CD4-positive, alpha-beta T cell (primary cell): ENCODE results near the gene NACA2. TPM values are rescaled to one million over a fixed set of nuclear protein-coding genes. Genes with fewer than 3 reads are reported as not detected.

Experiments used
- ATAC-seq: fragments of 200-7000 bp; cut with Tn5 transposase; one replicate; pipeline ENCODE4 v1.10.0; 2022; ENCODE audit warnings: mild to moderate bottlenecking; ENCODE audit not compliant: poor library complexity
- CTCF ChIA-PET: fragments of 350-600 bp; sonication (Branson Sonifier 250); formaldehyde crosslinking; loops from one replicate; lab custom pipeline; 2021; ENCODE audit warnings: antibody characterized with exemption, inconsistent platforms; lab: Charles Lee
- POLR2A ChIA-PET: fragments of 350-600 bp; sonication (Branson Sonifier 250); formaldehyde crosslinking; loops from one replicate; lab custom pipeline; 2021; ENCODE audit warnings: antibody characterized with exemption, inconsistent platforms; lab: Charles Lee
- DNase-seq, 14 experiments: peaks; one replicate each; pipeline ENCODE4 v3.0.0-alpha.2; 2013 to 2020; ENCODE audit warnings: mixed read lengths in 2 of 14
- H3K27ac ChIP-seq, 2 donors: one replicate each; pipeline versions ENCODE4 v1.5.1 to v1.7.0; 2013; ENCODE audit warnings: low read length in 2 of 2, low read depth in 1 of 2, mild to moderate bottlenecking in 1 of 2
- H3K27me3 ChIP-seq, 2 experiments: 1 replicate in 1 of 2; 2 replicates in 1 of 2; pipeline versions ENCODE4 v1.6.1 to v1.7.0; 2013; ENCODE audit warnings: low read length in 2 of 2, control low read depth in 1 of 2, mild to moderate bottlenecking in 1 of 2, moderate library complexity in 1 of 2; ENCODE audit not compliant: insufficient read depth in 2 of 2, control insufficient read depth in 1 of 2
- H3K36me3 ChIP-seq: one replicate; pipeline ENCODE4 v1.6.1; 2013; ENCODE audit warnings: low read length, control low read depth; ENCODE audit not compliant: insufficient read depth
- H3K4me1 ChIP-seq: one replicate; pipeline ENCODE4 v1.6.1; 2013; ENCODE audit warnings: low read length, control low read depth; ENCODE audit not compliant: insufficient read depth
- H3K4me3 ChIP-seq: one replicate; pipeline ENCODE4 v1.5.1; 2013; ENCODE audit warnings: mild to moderate bottlenecking, low read length, moderate library complexity
- H3K9me3 ChIP-seq, 2 experiments: 1 replicate in 1 of 2; 2 replicates in 1 of 2; pipeline versions ENCODE4 v1.6.1 to v1.7.0; 2013; ENCODE audit warnings: low read length in 2 of 2, mild to moderate bottlenecking in 2 of 2, control low read depth in 1 of 2, moderate library complexity in 1 of 2; ENCODE audit not compliant: control insufficient read depth in 1 of 2, insufficient read depth in 1 of 2
- H3K27ac Mint-ChIP-seq: one replicate; pipeline ENCODE4 v1.8.0; 2020; ENCODE audit warnings: mixed read lengths
- H3K27me3 Mint-ChIP-seq: one replicate; pipeline ENCODE4 v1.8.0; 2021; ENCODE audit warnings: mixed read lengths
- H3K36me3 Mint-ChIP-seq: one replicate; pipeline ENCODE4 v1.8.0; 2021; ENCODE audit warnings: low read depth, mixed read lengths
- H3K4me1 Mint-ChIP-seq: one replicate; pipeline ENCODE4 v1.8.0; 2021; ENCODE audit warnings: low read depth, mixed read lengths
- H3K4me3 Mint-ChIP-seq: one replicate; pipeline ENCODE4 v1.8.0; 2020; ENCODE audit warnings: mild to moderate bottlenecking, mixed read lengths
- H3K9me3 Mint-ChIP-seq: one replicate; pipeline ENCODE4 v1.8.0; 2020; ENCODE audit warnings: mixed read lengths
- intact Hi-C, 2 experiments: fragments of 100-400 bp; cut with DNase I in 1 of 2; cut with micrococcal nuclease in 1 of 2; formaldehyde crosslinking; loops; one replicate each; pipeline versions ENCODE4 v1.15.1 to v1.9.0; 2023 to 2025; cut with DNase I, micrococcal nuclease
- total RNA-seq, 174 experiments: library from RNA in 2 of 174; stranded (reverse) in 2 of 174; gene quantifications; one replicate each; pipeline ENCODE4 v1.2.3 and lab custom pipeline; 2021 to 2026
- TF ChIP-seq, protein P1 (sequence below): fragments of 200-600 bp; IDR thresholded peaks from one replicate; pipeline ENCODE4 v1.8.0; 2022; ENCODE audit warnings: antibody characterized with exemption, mild to moderate bottlenecking

The NACA2 gene
- total RNA-seq, 2 experiments from 2014 or later: not detected

DNA sequence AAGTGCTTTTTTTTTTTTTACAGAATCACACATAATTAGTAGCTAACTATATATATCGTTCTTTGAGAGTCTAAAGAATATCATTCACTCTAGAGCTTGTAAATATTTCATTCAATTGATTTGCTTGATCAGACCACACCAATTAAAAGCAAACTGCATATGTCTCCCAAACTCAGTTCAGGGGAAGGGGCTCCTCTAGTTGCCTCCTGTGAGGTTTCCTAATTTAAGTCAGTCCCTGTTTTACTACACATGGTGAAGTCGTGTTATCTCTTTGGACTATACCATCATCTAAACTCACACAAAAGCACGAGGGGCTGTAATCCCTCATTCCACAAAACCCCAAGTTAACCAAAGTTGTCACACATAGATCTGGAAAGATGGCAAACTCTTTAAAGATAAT lies 11.7 kb downstream of the NACA2 start:
- DNase-seq: no peak
- intact Hi-C loops: no loop called here
- ATAC-seq: no peak
- TF ChIP-seq, protein P1, sequence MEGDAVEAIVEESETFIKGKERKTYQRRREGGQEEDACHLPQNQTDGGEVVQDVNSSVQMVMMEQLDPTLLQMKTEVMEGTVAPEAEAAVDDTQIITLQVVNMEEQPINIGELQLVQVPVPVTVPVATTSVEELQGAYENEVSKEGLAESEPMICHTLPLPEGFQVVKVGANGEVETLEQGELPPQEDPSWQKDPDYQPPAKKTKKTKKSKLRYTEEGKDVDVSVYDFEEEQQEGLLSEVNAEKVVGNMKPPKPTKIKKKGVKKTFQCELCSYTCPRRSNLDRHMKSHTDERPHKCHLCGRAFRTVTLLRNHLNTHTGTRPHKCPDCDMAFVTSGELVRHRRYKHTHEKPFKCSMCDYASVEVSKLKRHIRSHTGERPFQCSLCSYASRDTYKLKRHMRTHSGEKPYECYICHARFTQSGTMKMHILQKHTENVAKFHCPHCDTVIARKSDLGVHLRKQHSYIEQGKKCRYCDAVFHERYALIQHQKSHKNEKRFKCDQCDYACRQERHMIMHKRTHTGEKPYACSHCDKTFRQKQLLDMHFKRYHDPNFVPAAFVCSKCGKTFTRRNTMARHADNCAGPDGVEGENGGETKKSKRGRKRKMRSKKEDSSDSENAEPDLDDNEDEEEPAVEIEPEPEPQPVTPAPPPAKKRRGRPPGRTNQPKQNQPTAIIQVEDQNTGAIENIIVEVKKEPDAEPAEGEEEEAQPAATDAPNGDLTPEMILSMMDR: no peak
- Histone ChIP-seq H3K9me3 (no peaks in the 10 kb centered on the region), H3K4me3 (no peak overlapping the region), H3K36me3 (no peaks in the 10 kb centered on the region), H3K27me3 (peaks cover 0 to 10% of the 10 kb centered on the region in 2 experiments), H3K27ac (no peak overlapping the region), H3K4me1 (no peaks in the 10 kb centered on the region)
- Mint-ChIP-seq H3K4me3 (no peak overlapping the region), H3K9me3 (no peaks in the 10 kb centered on the region), H3K27ac (no peak overlapping the region), H3K27me3 (peaks cover 55% of the 10 kb centered on the region), H3K36me3 (no peaks in the 10 kb centered on the region), H3K4me1 (no peaks in the 10 kb centered on the region)
- POLR2A ChIA-PET: no interaction called here
- CTCF ChIA-PET: interaction anchor here (1.2 kb wide), 1 partner anchor 31 kb away, joined by 3 read pairs; no protein-coding TSS in a partner anchor

DNA sequence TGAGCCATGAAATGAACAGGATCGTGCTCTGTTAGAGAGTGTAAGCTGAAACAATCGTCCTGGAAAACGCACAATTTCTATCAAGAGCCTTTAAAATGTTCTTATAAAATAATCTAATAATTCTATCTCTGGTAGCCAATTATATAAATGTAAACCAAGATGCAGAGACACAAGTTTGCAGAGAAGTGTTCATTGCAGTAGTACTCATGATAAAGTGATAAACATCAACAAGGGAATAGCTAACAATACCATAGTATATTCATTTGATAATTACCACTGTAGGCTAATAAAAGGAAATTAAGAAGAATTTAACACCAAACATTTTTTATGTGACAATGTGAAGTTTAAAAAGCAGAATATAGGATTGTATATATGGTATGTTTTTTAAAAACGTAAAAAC lies 12.4 kb downstream of the NACA2 start:
- H3K27me3 ChIP-seq: peaks cover 0 to 10% of the 10 kb centered on the region in 2 experiments
- H3K27ac ChIP-seq: no peak overlapping the region
- no peaks in the 10 kb centered on the region for H3K4me1 ChIP-seq
- no peak overlapping the region for H3K4me3 ChIP-seq
- Mint-ChIP-seq H3K36me3 (no peaks in the 10 kb centered on the region), H3K27ac (no peak overlapping the region), H3K4me3 (no peak overlapping the region), H3K9me3 (no peaks in the 10 kb centered on the region), H3K27me3 (peaks cover 59% of the 10 kb centered on the region), H3K4me1 (no peaks in the 10 kb centered on the region)
- intact Hi-C loops: no loop called here
- TF ChIP-seq, protein P1: no peak
- CTCF ChIA-PET: interaction anchor here (1.2 kb wide), 1 partner anchor 32 kb away, joined by 3 read pairs; no protein-coding TSS in a partner anchor
- no peaks in the 10 kb centered on the region for H3K9me3 ChIP-seq
- no peaks in the 10 kb centered on the region for H3K36me3 ChIP-seq
- ATAC-seq (no peak), DNase-seq (no peak)
- POLR2A ChIA-PET: no interaction called here

DNA sequence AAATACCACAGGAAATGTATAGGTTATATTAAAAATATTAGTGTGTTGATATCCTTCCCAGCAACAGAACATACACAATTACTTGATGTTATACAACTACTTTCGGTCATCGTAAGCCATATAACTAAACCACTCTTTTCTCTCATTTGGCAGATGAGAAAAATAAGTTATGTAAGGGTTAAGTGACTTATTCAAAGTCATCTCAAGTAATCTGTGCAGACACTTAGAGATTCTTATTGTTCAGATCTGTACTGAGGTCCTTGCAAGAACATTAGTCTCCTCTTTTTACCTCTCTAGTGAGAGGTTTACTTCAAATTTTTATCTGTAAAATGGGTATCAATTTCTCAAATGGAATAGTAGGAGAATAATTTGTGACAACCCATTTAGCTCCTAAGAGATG lies 15.0 kb downstream of the NACA2 start:
- Histone ChIP-seq H3K4me3 (no peak overlapping the region), H3K36me3 (no peaks in the 10 kb centered on the region), H3K27ac (no peak overlapping the region), H3K27me3 (peaks cover 0 to 10% of the 10 kb centered on the region in 2 experiments), H3K4me1 (no peaks in the 10 kb centered on the region), H3K9me3 (no peaks in the 10 kb centered on the region)
- Mint-ChIP-seq H3K9me3 (no peaks in the 10 kb centered on the region), H3K4me1 (no peaks in the 10 kb centered on the region), H3K27me3 (peaks cover 42% of the 10 kb centered on the region), H3K36me3 (no peaks in the 10 kb centered on the region), H3K4me3 (no peak overlapping the region), H3K27ac (no peak overlapping the region)
- TF ChIP-seq, protein P1: no peak
- POLR2A ChIA-PET: no interaction called here
- ATAC-seq (no peak), DNase-seq (no peak)
- CTCF ChIA-PET: no interaction called here
- intact Hi-C loops: no loop called here
